ENCODE data around the gene KAZALD1. TPM values are rescaled to one million over a fixed set of nuclear protein-coding genes. Genes with fewer than 3 reads are reported as not detected.
A peak's percentile ranks its signal among the peaks of the same experiment; 100 is the strongest.

Gene KAZALD1
- polyA plus RNA-seq, 1 donor from 2014 or later, result 1.6 TPM

DNA sequence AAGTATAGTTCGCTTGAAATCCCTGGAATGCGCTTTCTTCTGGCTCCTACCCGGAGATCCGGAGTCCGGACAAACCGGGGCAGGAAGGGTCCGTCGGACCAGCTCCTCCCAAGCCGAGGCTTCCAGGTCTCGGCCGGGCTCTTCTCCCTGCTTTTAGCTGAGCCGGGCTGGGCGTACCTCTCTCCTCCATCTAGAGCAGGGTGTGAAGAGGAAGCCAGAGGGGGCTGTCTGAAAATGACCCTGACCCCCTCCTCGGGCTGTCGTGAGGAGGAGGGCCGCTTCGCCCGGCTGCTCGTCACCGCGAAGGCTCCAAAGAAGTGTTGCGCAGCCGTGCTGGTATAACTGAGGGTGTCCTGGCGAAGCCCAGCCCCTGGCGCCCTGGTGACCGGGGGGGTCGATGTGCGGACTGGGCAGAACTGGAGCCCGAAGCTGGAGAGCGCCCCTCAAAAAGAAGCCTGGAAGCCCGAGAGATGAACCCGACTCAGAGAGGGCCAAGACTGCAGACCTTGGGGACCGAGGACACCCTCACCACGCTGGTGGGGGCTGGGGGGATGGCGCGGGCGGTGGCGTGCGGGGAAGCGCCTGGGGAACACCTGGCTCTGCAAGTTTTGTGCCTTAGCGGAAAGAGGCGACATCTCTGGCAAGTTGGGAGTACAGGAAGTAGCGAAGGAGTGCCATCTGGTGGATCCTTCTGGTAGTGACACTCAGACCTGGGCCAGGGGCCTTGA is 5.7 kb downstream of the KAZALD1 start:
- Histone ChIP-seq H2AFZ (ENCODE audit: low read depth, low read length) (no peak overlapping the region), H3K9me3 (ENCODE audit: low read length) (no peaks in the 10 kb centered on the region), H3K27ac (ENCODE audit: low read length) (no peak overlapping the region), H3K27me3 (ENCODE audit: insufficient read depth, low read depth, low read length) (peaks cover 72% of the 10 kb centered on the region), H3K4me3 (ENCODE audit: low read length) (peak overlapping the region; percentile 66), H3K9me2 (ENCODE audit: insufficient read depth, low read length) (no peaks in the 10 kb centered on the region), H3K9ac (ENCODE audit: low read length) (no peak overlapping the region), H4K20me1 (ENCODE audit: insufficient read depth) (no peaks in the 10 kb centered on the region), H3K79me2 (replicated peaks; ENCODE audit: insufficient read depth, low read length) (no peaks in the 10 kb centered on the region), H3K36me3 (ENCODE audit: insufficient read depth, low read length) (no peaks in the 10 kb centered on the region), H3F3A (ENCODE audit: insufficient read depth, low read length, poor library complexity, severe bottlenecking) (no peaks in the 10 kb centered on the region), H3K4me2 (ENCODE audit: low read length) (peak overlapping the region; percentile 61)
- TF ChIP-seq REST (IDR thresholded peaks at IDR 0.05; ENCODE audit: borderline replicate concordance) (no peak), CTCF (IDR thresholded peaks at IDR 0.05; ENCODE audit: poor library complexity, severe bottlenecking) (peak; percentile 85), MXI1 (conservative IDR thresholded peaks at IDR 0.05; ENCODE audit: poor library complexity, severe bottlenecking) (peak; percentile 26), EP300 (conservative IDR thresholded peaks at IDR 0.05; ENCODE audit: poor library complexity, severe bottlenecking) (no peak), TAF1 (IDR thresholded peaks at IDR 0.05; ENCODE audit: low read depth) (no peak), POLR2AphosphoS5 (IDR thresholded peaks at IDR 0.05) (no peak), SMC3 (conservative IDR thresholded peaks at IDR 0.05; ENCODE audit: poor library complexity) (peak; percentile 89), RAD21 (conservative IDR thresholded peaks at IDR 0.05) (peak; percentile 79), EZH2 (IDR thresholded peaks at IDR 0.05; ENCODE audit: borderline replicate concordance, insufficient read depth, low read length, poor library complexity, severe bottlenecking) (peak; percentile 92)

- Histone ChIP-seq H2AFZ (ENCODE audit: low read depth, low read length) (no peak overlapping the region), H3K79me2 (replicated peaks; ENCODE audit: insufficient read depth, low read length) (no peaks in the 10 kb centered on the region), H4K20me1 (ENCODE audit: insufficient read depth) (no peaks in the 10 kb centered on the region), H3K27ac (ENCODE audit: low read length) (no peak overlapping the region), H3K9me2 (ENCODE audit: insufficient read depth, low read length) (no peaks in the 10 kb centered on the region), H3K4me2 (ENCODE audit: low read length) (no peak overlapping the region), H3K27me3 (ENCODE audit: insufficient read depth, low read depth, low read length) (peaks cover 72% of the 10 kb centered on the region), H3F3A (ENCODE audit: insufficient read depth, low read length, poor library complexity, severe bottlenecking) (no peaks in the 10 kb centered on the region), H3K9ac (ENCODE audit: low read length) (no peak overlapping the region), H3K9me3 (ENCODE audit: low read length) (no peaks in the 10 kb centered on the region), H3K4me3 (ENCODE audit: low read length) (no peak overlapping the region), H3K36me3 (ENCODE audit: insufficient read depth, low read length) (no peaks in the 10 kb centered on the region)
- no peak for TF ChIP-seq EZH2 (IDR thresholded peaks at IDR 0.05; ENCODE audit: borderline replicate concordance, insufficient read depth, low read length, poor library complexity, severe bottlenecking)
- no peak for TF ChIP-seq CTCF (IDR thresholded peaks at IDR 0.05; ENCODE audit: poor library complexity, severe bottlenecking)
- TF ChIP-seq EP300 (conservative IDR thresholded peaks at IDR 0.05; ENCODE audit: poor library complexity, severe bottlenecking), result no peak
- no peak for TF ChIP-seq MXI1 (conservative IDR thresholded peaks at IDR 0.05; ENCODE audit: poor library complexity, severe bottlenecking)
- TF ChIP-seq RAD21 (conservative IDR thresholded peaks at IDR 0.05), result no peak
- TF ChIP-seq REST (IDR thresholded peaks at IDR 0.05; ENCODE audit: borderline replicate concordance), result no peak
- no peak for TF ChIP-seq TAF1 (IDR thresholded peaks at IDR 0.05; ENCODE audit: low read depth)
- TF ChIP-seq POLR2AphosphoS5 (IDR thresholded peaks at IDR 0.05), result no peak
- no peak for TF ChIP-seq SMC3 (conservative IDR thresholded peaks at IDR 0.05; ENCODE audit: poor library complexity)
Observed at GRCh38 chr10:101069441-101069840, 7.7 kb downstream of the KAZALD1 start.
